ENCODE results near the gene ZNF10. TPM values are rescaled to one million over a fixed set of nuclear protein-coding genes. Genes with fewer than 3 reads are reported as not detected.
A peak's percentile ranks its signal among the peaks of the same experiment; 100 is the strongest.

Gene ZNF10
- total RNA-seq, 3 donors from 2014 or later, result 12.8 to 35.0 (median 13.4) TPM

GRCh38 chr12:133172491-133172890 is 42.1 kb downstream of the ZNF10 start:
- TF ChIP-seq POLR2AphosphoS5 (IDR thresholded peaks at IDR 0.05) (no peak), POLR2A (IDR thresholded peaks at IDR 0.05) (no peak)
- TF ChIP-seq, protein P1, sequence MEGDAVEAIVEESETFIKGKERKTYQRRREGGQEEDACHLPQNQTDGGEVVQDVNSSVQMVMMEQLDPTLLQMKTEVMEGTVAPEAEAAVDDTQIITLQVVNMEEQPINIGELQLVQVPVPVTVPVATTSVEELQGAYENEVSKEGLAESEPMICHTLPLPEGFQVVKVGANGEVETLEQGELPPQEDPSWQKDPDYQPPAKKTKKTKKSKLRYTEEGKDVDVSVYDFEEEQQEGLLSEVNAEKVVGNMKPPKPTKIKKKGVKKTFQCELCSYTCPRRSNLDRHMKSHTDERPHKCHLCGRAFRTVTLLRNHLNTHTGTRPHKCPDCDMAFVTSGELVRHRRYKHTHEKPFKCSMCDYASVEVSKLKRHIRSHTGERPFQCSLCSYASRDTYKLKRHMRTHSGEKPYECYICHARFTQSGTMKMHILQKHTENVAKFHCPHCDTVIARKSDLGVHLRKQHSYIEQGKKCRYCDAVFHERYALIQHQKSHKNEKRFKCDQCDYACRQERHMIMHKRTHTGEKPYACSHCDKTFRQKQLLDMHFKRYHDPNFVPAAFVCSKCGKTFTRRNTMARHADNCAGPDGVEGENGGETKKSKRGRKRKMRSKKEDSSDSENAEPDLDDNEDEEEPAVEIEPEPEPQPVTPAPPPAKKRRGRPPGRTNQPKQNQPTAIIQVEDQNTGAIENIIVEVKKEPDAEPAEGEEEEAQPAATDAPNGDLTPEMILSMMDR (IDR thresholded peaks at IDR 0.05), result no peak
- Histone ChIP-seq H3K4me3 (no peak overlapping the region), H3K27ac (no peak overlapping the region), H3K27me3 (no peaks in the 10 kb centered on the region), H3K4me1 (no peaks in the 10 kb centered on the region), H3K36me3 (no peaks in the 10 kb centered on the region), H3K9me3 (peaks cover 39 to 91% of the 10 kb centered on the region in 2 donors)
- DNase-seq (ENCODE audit: low spot score in 2 of 2), result no peak
- intact Hi-C loops (cut with DNase I; ENCODE audit: low total_unique reads), result no loop called here

- H3K36me3 ChIP-seq, result no peaks in the 10 kb centered on the region
- no peaks in the 10 kb centered on the region for H3K4me1 ChIP-seq
- no peak overlapping the region for H3K27ac ChIP-seq
- no peak for DNase-seq (ENCODE audit: low spot score in 2 of 2)
- TF ChIP-seq, protein P1 (IDR thresholded peaks at IDR 0.05), result no peak
- TF ChIP-seq POLR2A (IDR thresholded peaks at IDR 0.05) (no peak), POLR2AphosphoS5 (IDR thresholded peaks at IDR 0.05) (no peak)
- peaks cover 43 to 81% of the 10 kb centered on the region in 2 donors for H3K9me3 ChIP-seq
- no peak overlapping the region for H3K4me3 ChIP-seq
- H3K27me3 ChIP-seq, result no peaks in the 10 kb centered on the region
- intact Hi-C loops (cut with DNase I; ENCODE audit: low total_unique reads), result no loop called here
Observed at GRCh38 chr12:133174901-133175300, 44.5 kb downstream of the ZNF10 start.

DNA sequence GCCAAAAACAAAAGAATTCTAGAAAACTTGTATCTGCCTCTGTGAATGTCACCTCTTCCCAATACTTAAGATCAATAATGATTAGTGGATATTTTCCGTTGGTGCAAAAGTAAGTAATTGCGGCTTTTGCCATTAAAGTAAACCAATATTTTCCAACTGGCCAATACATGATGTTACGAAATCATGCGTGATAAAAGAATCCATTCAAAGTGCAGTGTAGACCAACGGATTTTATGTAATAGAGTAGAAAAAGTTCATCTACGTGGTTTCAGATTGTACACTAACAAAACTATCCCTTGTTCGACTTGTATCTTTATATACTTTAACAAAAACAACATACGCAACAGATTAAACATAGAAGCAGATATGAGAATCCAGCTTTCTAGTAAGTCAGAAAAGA is 50.2 kb downstream of the ZNF10 start:
- H3K4me3 ChIP-seq, result no peak overlapping the region
- H3K27ac ChIP-seq, result no peak overlapping the region
- no peaks in the 10 kb centered on the region for H3K27me3 ChIP-seq
- peaks cover 0 to 6% of the 10 kb centered on the region in 2 donors for H3K4me1 ChIP-seq
- peaks cover 35 to 67% of the 10 kb centered on the region in 2 donors for H3K9me3 ChIP-seq
- DNase-seq (ENCODE audit: low spot score in 2 of 2), result no peak
- H3K36me3 ChIP-seq, result peaks cover 2% of the 10 kb centered on the region
- TF ChIP-seq, protein P1 (IDR thresholded peaks at IDR 0.05), result no peak
- TF ChIP-seq POLR2AphosphoS5 (IDR thresholded peaks at IDR 0.05) (no peak), POLR2A (IDR thresholded peaks at IDR 0.05) (no peak)
- intact Hi-C loops (cut with DNase I; ENCODE audit: low total_unique reads), result no loop called here

DNA sequence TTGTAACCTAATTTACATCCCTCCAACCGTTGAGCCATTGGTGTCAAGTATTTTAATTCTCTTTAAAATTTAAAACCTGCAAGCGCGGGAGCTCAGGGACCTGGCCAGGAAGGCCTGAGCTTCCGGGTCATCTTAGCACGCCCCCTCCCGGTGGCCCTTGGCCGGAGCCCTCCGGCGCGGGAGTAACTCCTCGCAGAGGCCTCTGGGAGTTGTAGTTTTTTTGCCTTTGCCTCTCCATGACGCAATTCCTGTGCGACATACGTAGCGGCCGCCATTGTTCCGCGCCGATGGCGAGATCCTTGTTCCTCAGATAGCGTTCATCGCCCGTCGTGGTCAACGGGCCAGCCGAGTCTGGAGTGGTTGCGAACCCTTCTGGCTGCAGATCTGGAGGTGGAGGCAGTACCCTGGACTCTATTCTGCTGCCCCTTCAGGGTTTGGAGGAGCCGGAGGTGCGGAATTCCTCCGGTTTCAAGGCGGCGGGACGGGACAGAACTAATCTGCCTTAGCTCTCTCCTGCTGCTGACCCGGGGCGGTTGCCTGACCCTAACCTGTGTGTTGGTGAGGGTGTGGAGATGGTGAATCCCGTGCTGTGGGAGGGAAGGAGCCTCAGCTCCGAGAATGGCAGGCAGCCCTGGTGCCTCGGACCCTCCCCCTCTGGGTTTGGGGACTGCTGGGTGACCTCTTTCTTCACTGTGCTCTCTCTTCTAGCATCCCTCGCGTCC is 51.0 kb downstream of the ZNF10 start, which contains the start of gene ZNF268:
Gene ZNF268, plus strand, starts transcription at position 258 of the 722 bp plus-strand sequence. CDS start 503 bp downstream, outside the sequence.
- Histone ChIP-seq H3K4me1 (peaks cover 0 to 6% of the 10 kb centered on the region in 2 donors), H3K36me3 (peaks cover 8% of the 10 kb centered on the region), H3K27ac (peak within 1 kb of the TSS; percentile 52 to 86), H3K9me3 (peaks cover 41 to 67% of the 10 kb centered on the region in 2 donors), H3K27me3 (no peaks in the 10 kb centered on the region), H3K4me3 (peak within 1 kb of the TSS; percentile 74 to 95 (median 79))
- TF ChIP-seq POLR2AphosphoS5 (IDR thresholded peaks at IDR 0.05) (peak; percentile 86 to 93 (median 91)), POLR2A (IDR thresholded peaks at IDR 0.05) (no peak)
- TF ChIP-seq, protein P1 (IDR thresholded peaks at IDR 0.05), result peak; percentile 38 to 55 (median 46)
- DNase-seq (ENCODE audit: low spot score in 2 of 2), result peak; percentile 77 to 88
- intact Hi-C loops (cut with DNase I; ENCODE audit: low total_unique reads), result no loop called here

- Histone ChIP-seq H3K9me3 (peaks cover 86 to 100% of the 10 kb centered on the region in 2 donors), H3K4me1 (no peaks in the 10 kb centered on the region), H3K36me3 (peaks cover 86% of the 10 kb centered on the region), H3K27me3 (no peaks in the 10 kb centered on the region), H3K4me3 (no peak overlapping the region), H3K27ac (no peak overlapping the region)
- intact Hi-C loops (cut with DNase I; ENCODE audit: low total_unique reads), result no loop called here
- TF ChIP-seq POLR2AphosphoS5 (IDR thresholded peaks at IDR 0.05) (no peak), POLR2A (IDR thresholded peaks at IDR 0.05) (no peak)
- TF ChIP-seq, protein P1 (IDR thresholded peaks at IDR 0.05), result no peak
- DNase-seq (ENCODE audit: low spot score in 2 of 2), result no peak
Observed at GRCh38 chr12:133190176-133190575, 59.7 kb downstream of the ZNF10 start.
